ENCODE results near the gene CTU2. TPM values are rescaled to one million over a fixed set of nuclear protein-coding genes. Genes with fewer than 3 reads are reported as not detected.

CTU2 gene
- total and polyA plus RNA-seq, 2 of the 4 experiments (the other 2 are of a cell fraction), result 12.9 to 18.4 TPM

DNA sequence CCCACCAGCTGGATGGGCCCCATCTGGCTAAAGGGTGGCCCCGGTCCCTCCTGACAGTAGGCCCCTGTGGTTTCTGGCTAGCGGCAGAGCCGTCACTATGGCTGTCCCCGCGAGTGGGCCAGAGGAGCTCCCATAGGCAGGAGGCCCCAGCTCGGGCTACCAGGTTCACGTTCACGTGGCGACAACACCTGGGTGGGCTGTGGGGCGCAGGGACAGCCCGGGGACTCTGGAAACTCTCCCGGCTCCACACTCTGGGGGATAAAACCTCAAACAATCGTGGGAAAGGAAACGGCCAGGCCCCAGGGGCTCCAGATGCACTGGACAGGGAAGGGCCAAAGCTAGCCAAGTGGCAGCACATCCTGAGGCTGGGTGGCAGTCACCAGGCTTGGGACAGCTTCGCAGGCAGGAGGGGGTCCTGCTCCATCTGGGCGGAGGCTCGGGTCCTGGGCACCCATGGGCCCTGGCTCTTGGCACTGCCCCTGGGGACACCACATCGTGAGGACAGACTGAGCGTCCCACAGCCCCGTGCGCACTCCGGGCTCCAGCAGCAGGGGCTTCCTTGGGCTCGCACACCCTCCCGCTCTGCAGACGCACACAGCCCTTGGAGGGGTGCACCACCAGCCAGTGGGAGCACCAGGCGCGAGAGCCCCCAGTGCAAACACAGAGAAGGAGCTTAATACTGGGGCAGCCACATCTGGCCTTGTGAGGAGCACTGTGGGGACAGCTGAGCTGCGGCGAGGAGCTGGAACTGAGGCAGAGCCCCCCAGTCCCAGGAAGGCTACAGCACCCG, 4.5 kb upstream of the CTU2 start:
- Histone ChIP-seq H2BK20ac (ENCODE audit: low read depth, low read length) (no peak overlapping the region; the same call in 1 of the 2 replicates), H3K4ac (ENCODE audit: low read depth, low read length) (peak overlapping the region; percentile 96), H3K9ac (ENCODE audit: low read depth, low read length) (no peak overlapping the region), H2BK15ac (ENCODE audit: low read depth, low read length) (no peak overlapping the region), H2BK120ac (ENCODE audit: low read depth, low read length) (peak overlapping the region; percentile 85; the same call in 1 of the 2 replicates), H3K27ac (ENCODE audit: insufficient read depth, low read length) (peak overlapping the region; percentile 74), H3K9me3 (ENCODE audit: control insufficient read depth, insufficient read depth, low read length) (no peaks in the 10 kb centered on the region), H2AK5ac (ENCODE audit: low read depth, low read length) (peak overlapping the region; percentile 98), H4K91ac (ENCODE audit: insufficient read depth, low read depth, low read length) (0 out of 2 replicates have a peak overlapping the region, but pooled peaks have one; percentile 59), H3K4me1 (ENCODE audit: control insufficient read depth, insufficient read depth, low read length) (peaks cover 14% of the 10 kb centered on the region), H4K5ac (ENCODE audit: low read depth, low read length) (no peak overlapping the region; the same call in 1 of the 2 replicates), H3K56ac (ENCODE audit: extremely low read depth, insufficient read depth, low read length) (no peak overlapping the region), H3K79me1 (ENCODE audit: low read depth in 1 of 2, low read length in 2 of 2) (peaks cover 15 to 55% of the 10 kb centered on the region in 2 experiments), H3K14ac (replicated peaks; ENCODE audit: low read depth, low read length) (no peak overlapping the region), H3K27me3 (ENCODE audit: control insufficient read depth, insufficient read depth, low read length) (no peaks in the 10 kb centered on the region), H2BK5ac (ENCODE audit: low read depth, low read length, poor library complexity, severe bottlenecking) (peak overlapping the region; percentile 79), H3K23ac (ENCODE audit: low read depth, low read length) (no peak overlapping the region), H3K18ac (ENCODE audit: low read depth, low read length) (no peak overlapping the region), H3K4me3 (ENCODE audit: insufficient read depth, low read depth, low read length) (no peak overlapping the region), H2AK9ac (replicated peaks; ENCODE audit: low read depth, low read length, poor library complexity) (peak overlapping the region; percentile 98), H3K36me3 (ENCODE audit: control insufficient read depth, insufficient read depth, low read length) (peaks cover 29% of the 10 kb centered on the region), H4K20me1 (ENCODE audit: insufficient read depth, low read length) (no peaks in the 10 kb centered on the region; the same call in 1 of the 2 replicates), H2AFZ (replicated peaks; ENCODE audit: low read length, poor library complexity) (no peak overlapping the region), H4K8ac (ENCODE audit: low read depth in 2 of 2, low read length in 2 of 2) (peak overlapping the region; percentile 67 to 94; a peak in 2 of 4 replicates), H3K4me2 (ENCODE audit: low read depth, low read length) (no peak overlapping the region), H3K9me1 (ENCODE audit: insufficient read depth, low read length) (no peaks in the 10 kb centered on the region; the same call in none of the 2 replicates)
- CTCF ChIA-PET, result no interaction called here
- dilution Hi-C loops (cut with HindIII; ENCODE audit: low sequenced_read_pairs, unreplicated experiment) (no loop called here), in situ Hi-C loops (cut with MboI; ENCODE audit: low sequenced_read_pairs) (no loop called here), intact Hi-C loops (cut with micrococcal nuclease) (loop anchor here (1.0 kb wide), 1 partner anchor 15 kb away; the partner anchor contains the start of gene SNAI3)
- 80% methylated on average over 16 of the region's 30 CpGs; no CpG with 5 or more reads in 1 of the 2 experiments for WGBS, 2 experiments (ENCODE audit: extremely low coverage in 2 of 2, insufficient read length in 1 of 2)
- POLR2A ChIA-PET (ENCODE audit: unreplicated experiment), result no interaction called here
- DNase-seq, result no peak
- no peak for ATAC-seq (ENCODE audit: low read depth)
- BruUV-seq (replicated peaks), result no TSS peak
- no peak for TF ChIP-seq CHD1 (IDR thresholded peaks at IDR 0.05; ENCODE audit: low read depth, low read length)
- no peak for TF ChIP-seq BHLHE40 (IDR thresholded peaks at IDR 0.05; ENCODE audit: low read depth, low read length)
- TF ChIP-seq NFE2L2 (IDR thresholded peaks at IDR 0.05; ENCODE audit: low read depth, low read length), result no peak
- no peak for TF ChIP-seq MAFK (IDR thresholded peaks at IDR 0.05; ENCODE audit: low read depth, low read length)
- no peak for TF ChIP-seq POLR2A (IDR thresholded peaks at IDR 0.05; ENCODE audit: low read depth, low read length)
- TF ChIP-seq, protein P1, sequence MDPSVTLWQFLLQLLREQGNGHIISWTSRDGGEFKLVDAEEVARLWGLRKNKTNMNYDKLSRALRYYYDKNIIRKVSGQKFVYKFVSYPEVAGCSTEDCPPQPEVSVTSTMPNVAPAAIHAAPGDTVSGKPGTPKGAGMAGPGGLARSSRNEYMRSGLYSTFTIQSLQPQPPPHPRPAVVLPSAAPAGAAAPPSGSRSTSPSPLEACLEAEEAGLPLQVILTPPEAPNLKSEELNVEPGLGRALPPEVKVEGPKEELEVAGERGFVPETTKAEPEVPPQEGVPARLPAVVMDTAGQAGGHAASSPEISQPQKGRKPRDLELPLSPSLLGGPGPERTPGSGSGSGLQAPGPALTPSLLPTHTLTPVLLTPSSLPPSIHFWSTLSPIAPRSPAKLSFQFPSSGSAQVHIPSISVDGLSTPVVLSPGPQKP (IDR thresholded peaks at IDR 0.05; ENCODE audit: borderline replicate concordance, low read depth, low read length), result no peak
- no peak for TF ChIP-seq MAZ (IDR thresholded peaks at IDR 0.05; ENCODE audit: borderline replicate concordance, low read depth, low read length)
- TF ChIP-seq RCOR1 (IDR thresholded peaks at IDR 0.05; ENCODE audit: insufficient replicate concordance, low read length), result no peak
- TF ChIP-seq, protein P2, sequence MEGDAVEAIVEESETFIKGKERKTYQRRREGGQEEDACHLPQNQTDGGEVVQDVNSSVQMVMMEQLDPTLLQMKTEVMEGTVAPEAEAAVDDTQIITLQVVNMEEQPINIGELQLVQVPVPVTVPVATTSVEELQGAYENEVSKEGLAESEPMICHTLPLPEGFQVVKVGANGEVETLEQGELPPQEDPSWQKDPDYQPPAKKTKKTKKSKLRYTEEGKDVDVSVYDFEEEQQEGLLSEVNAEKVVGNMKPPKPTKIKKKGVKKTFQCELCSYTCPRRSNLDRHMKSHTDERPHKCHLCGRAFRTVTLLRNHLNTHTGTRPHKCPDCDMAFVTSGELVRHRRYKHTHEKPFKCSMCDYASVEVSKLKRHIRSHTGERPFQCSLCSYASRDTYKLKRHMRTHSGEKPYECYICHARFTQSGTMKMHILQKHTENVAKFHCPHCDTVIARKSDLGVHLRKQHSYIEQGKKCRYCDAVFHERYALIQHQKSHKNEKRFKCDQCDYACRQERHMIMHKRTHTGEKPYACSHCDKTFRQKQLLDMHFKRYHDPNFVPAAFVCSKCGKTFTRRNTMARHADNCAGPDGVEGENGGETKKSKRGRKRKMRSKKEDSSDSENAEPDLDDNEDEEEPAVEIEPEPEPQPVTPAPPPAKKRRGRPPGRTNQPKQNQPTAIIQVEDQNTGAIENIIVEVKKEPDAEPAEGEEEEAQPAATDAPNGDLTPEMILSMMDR (conservative IDR thresholded peaks at IDR 0.05; ENCODE audit: low read depth, low read length), result no peak
- no peak for TF ChIP-seq CEBPB (IDR thresholded peaks at IDR 0.05; ENCODE audit: low read depth, low read length)
- TF ChIP-seq, protein P3, sequence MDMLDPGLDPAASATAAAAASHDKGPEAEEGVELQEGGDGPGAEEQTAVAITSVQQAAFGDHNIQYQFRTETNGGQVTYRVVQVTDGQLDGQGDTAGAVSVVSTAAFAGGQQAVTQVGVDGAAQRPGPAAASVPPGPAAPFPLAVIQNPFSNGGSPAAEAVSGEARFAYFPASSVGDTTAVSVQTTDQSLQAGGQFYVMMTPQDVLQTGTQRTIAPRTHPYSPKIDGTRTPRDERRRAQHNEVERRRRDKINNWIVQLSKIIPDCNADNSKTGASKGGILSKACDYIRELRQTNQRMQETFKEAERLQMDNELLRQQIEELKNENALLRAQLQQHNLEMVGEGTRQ (IDR thresholded peaks at IDR 0.05; ENCODE audit: low read depth, low read length), result no peak
- no peak for TF ChIP-seq RAD21 (IDR thresholded peaks at IDR 0.05; ENCODE audit: low read length)
- TF ChIP-seq RFX5 (IDR thresholded peaks at IDR 0.05; ENCODE audit: low read depth, low read length), result no peak
- TF ChIP-seq FOS (IDR thresholded peaks at IDR 0.05; ENCODE audit: low read depth, low read length), result no peak
- no peak for TF ChIP-seq SMC3 (IDR thresholded peaks at IDR 0.05; ENCODE audit: low read depth, low read length)

All from IMR-90 (cell line).